ENCODE measurements around the gene DOCK9. TPM values are rescaled to one million over a fixed set of nuclear protein-coding genes. Genes with fewer than 3 reads are reported as not detected.

Gene DOCK9
- polyA plus RNA-seq, 1 donor (not counting 4 experiments of a cell fraction or from before 2014, with no cell fraction given), result 110 TPM

- no peaks in the 10 kb centered on the region for H3K79me2 ChIP-seq (ENCODE audit: control insufficient read depth, insufficient read depth, low read length)
- no peak for DNase-seq (ENCODE audit: low read depth, low spot score)
- H3K36me3 ChIP-seq (ENCODE audit: control insufficient read depth in 2 of 2, extremely low read depth in 1 of 2, insufficient read depth in 2 of 2, low read length in 2 of 2), result peaks cover 18 to 23% of the 10 kb centered on the region in 2 experiments
- no peak overlapping the region for H3K4me2 ChIP-seq (ENCODE audit: control insufficient read depth, extremely low read depth, insufficient read depth, low read depth, low read length)
- no peaks in the 10 kb centered on the region for H3K9me1 ChIP-seq (ENCODE audit: control insufficient read depth, extremely low read depth, insufficient read depth, low read length)
- H3K9me3 ChIP-seq (ENCODE audit: control insufficient read depth, low read depth, low read length), result no peaks in the 10 kb centered on the region
- no peak for FAIRE-seq
- TF ChIP-seq EZH2 (IDR thresholded peaks at IDR 0.05; ENCODE audit: low read length), result no peak
- no peak for TF ChIP-seq CTCF (optimal IDR thresholded peaks at IDR 0.05 in 1 of 3, IDR thresholded peaks at IDR 0.05 in 1 of 3, conservative IDR thresholded peaks at IDR 0.05 in 1 of 3; ENCODE audit: extremely low read depth in 1 of 3, insufficient read depth in 2 of 3, low read length in 3 of 3)
- dilution Hi-C loops (cut with MboI; ENCODE audit: extremely low pct_ligation_motif_present, low sequenced_read_pairs), result no loop called here
- H3K27me3 ChIP-seq (ENCODE audit: control insufficient read depth, extremely low read depth, insufficient read depth, low read length), result no peaks in the 10 kb centered on the region
- H3K4me1 ChIP-seq (ENCODE audit: control insufficient read depth, extremely low read depth, insufficient read depth, low read length), result no peaks in the 10 kb centered on the region
- H2AFZ ChIP-seq (ENCODE audit: control insufficient read depth, low read length), result no peak overlapping the region
- no peaks in the 10 kb centered on the region for H4K20me1 ChIP-seq (ENCODE audit: control insufficient read depth, extremely low read depth, insufficient read depth, low read length)
- H3K27ac ChIP-seq (ENCODE audit: control insufficient read depth, insufficient read depth, low read length), result no peak overlapping the region
- H3K4me3 ChIP-seq (ENCODE audit: control insufficient read depth in 2 of 3, extremely low read depth in 1 of 3, insufficient read depth in 2 of 3, low read depth in 1 of 3, low read length in 3 of 3), result no peak overlapping the region
- H3K9ac ChIP-seq (ENCODE audit: control insufficient read depth, extremely low read depth, insufficient read depth, low read length), result no peak overlapping the region
These were observed 126.6 kb downstream of the DOCK9 start for GRCh38 chr13:98851276-98851675.

- no peaks in the 10 kb centered on the region for H3K27me3 ChIP-seq (ENCODE audit: control insufficient read depth, extremely low read depth, insufficient read depth, low read length)
- H3K4me2 ChIP-seq (ENCODE audit: control insufficient read depth, extremely low read depth, insufficient read depth, low read depth, low read length), result no peak overlapping the region
- no peak overlapping the region for H3K4me3 ChIP-seq (ENCODE audit: control insufficient read depth in 2 of 3, extremely low read depth in 1 of 3, insufficient read depth in 2 of 3, low read depth in 1 of 3, low read length in 3 of 3)
- H2AFZ ChIP-seq (ENCODE audit: control insufficient read depth, low read length), result no peak overlapping the region
- H3K4me1 ChIP-seq (ENCODE audit: control insufficient read depth, extremely low read depth, insufficient read depth, low read length), result no peaks in the 10 kb centered on the region
- H3K9me1 ChIP-seq (ENCODE audit: control insufficient read depth, extremely low read depth, insufficient read depth, low read length), result no peaks in the 10 kb centered on the region
- H3K36me3 ChIP-seq (ENCODE audit: control insufficient read depth in 2 of 2, extremely low read depth in 1 of 2, insufficient read depth in 2 of 2, low read length in 2 of 2), result peaks cover 27 to 31% of the 10 kb centered on the region in 2 experiments
- H3K9me3 ChIP-seq (ENCODE audit: control insufficient read depth, low read depth, low read length), result no peaks in the 10 kb centered on the region
- H3K27ac ChIP-seq (ENCODE audit: control insufficient read depth, insufficient read depth, low read length), result no peak overlapping the region
- no peak for DNase-seq (ENCODE audit: low read depth, low spot score)
- no peaks in the 10 kb centered on the region for H3K79me2 ChIP-seq (ENCODE audit: control insufficient read depth, insufficient read depth, low read length)
- dilution Hi-C loops (cut with MboI; ENCODE audit: extremely low pct_ligation_motif_present, low sequenced_read_pairs), result no loop called here
- H3K9ac ChIP-seq (ENCODE audit: control insufficient read depth, extremely low read depth, insufficient read depth, low read length), result no peak overlapping the region
- H4K20me1 ChIP-seq (ENCODE audit: control insufficient read depth, extremely low read depth, insufficient read depth, low read length), result no peaks in the 10 kb centered on the region
- FAIRE-seq, result peak; percentile 80
- TF ChIP-seq EZH2 (IDR thresholded peaks at IDR 0.05; ENCODE audit: low read length) (no peak), CTCF (optimal IDR thresholded peaks at IDR 0.05 in 1 of 3, IDR thresholded peaks at IDR 0.05 in 1 of 3, conservative IDR thresholded peaks at IDR 0.05 in 1 of 3; ENCODE audit: extremely low read depth in 1 of 3, insufficient read depth in 2 of 3, low read length in 3 of 3) (no peak)
These were observed 129.1 kb downstream of the DOCK9 start for GRCh38 chr13:98848746-98849145.

Data from keratinocyte (primary cell).